MCF 10A (cell line): ENCODE measurements around the gene MAD1L1. TPM values are rescaled to one million over a fixed set of nuclear protein-coding genes. Genes with fewer than 3 reads are reported as not detected.

Experiments used
- BruUV-seq: library from RNA; stranded (reverse); fragments of 400-500 nt; replicated peaks from 2 replicates; lab custom pipeline; 2021; lab: Mats Ljungman, UMichigan
- CTCF ChIA-PET: fragments of 300-600 bp; sonication (Branson Sonifier 250); formaldehyde crosslinking; extraction: SDS; loops from one replicate; lab custom pipeline; 2021; ENCODE audit warnings: antibody characterized with exemption, inconsistent platforms; lab: Yijun Ruan, JAX
- POLR2A ChIA-PET: fragments of 300-600, 350-650 bp; sonication (Branson Sonifier 250); formaldehyde crosslinking; extraction: SDS; loops from one replicate; lab custom pipeline; 2020; ENCODE audit warnings: antibody characterized with exemption, inconsistent platforms; lab: Yijun Ruan, JAX
- DNase-seq: peaks from one replicate; pipeline ENCODE4 v3.0.0-alpha.2; 2018; ENCODE audit not compliant: unreplicated experiment
- H3K27ac Mint-ChIP-seq: one replicate; pipeline ENCODE4 v1.8.0; 2022; ENCODE audit warnings: mild to moderate bottlenecking, low read depth, mixed read lengths; ENCODE audit not compliant: unreplicated experiment
- H3K27me3 Mint-ChIP-seq: one replicate; pipeline ENCODE4 v1.8.0; 2022; ENCODE audit warnings: mixed read lengths; ENCODE audit not compliant: insufficient read depth, unreplicated experiment
- H3K36me3 Mint-ChIP-seq: one replicate; pipeline ENCODE4 v1.8.0; 2022; ENCODE audit warnings: mild to moderate bottlenecking, moderate library complexity, mixed read lengths; ENCODE audit not compliant: insufficient read depth, unreplicated experiment
- H3K4me1 Mint-ChIP-seq: one replicate; pipeline ENCODE4 v1.8.0; 2022; ENCODE audit warnings: mixed read lengths; ENCODE audit not compliant: insufficient read depth, unreplicated experiment
- H3K4me3 Mint-ChIP-seq: one replicate; pipeline ENCODE4 v1.8.0; 2022; ENCODE audit warnings: mild to moderate bottlenecking, moderate library complexity, mixed read lengths; ENCODE audit not compliant: unreplicated experiment
- H3K9me3 Mint-ChIP-seq: one replicate; pipeline ENCODE4 v1.8.0; 2022; ENCODE audit warnings: mixed read lengths; ENCODE audit not compliant: unreplicated experiment
- intact Hi-C: fragments of 100-400 bp; cut with micrococcal nuclease; formaldehyde crosslinking; loops from 2 replicates; pipeline ENCODE4 v1.14.1; 2022
- total RNA-seq: library from RNA; stranded (reverse); gene quantifications from 2 replicates; pipeline ENCODE4 v1.2.3, GENCODE V29; 2022
- TF ChIP-seq, protein P1 (sequence below): fragments of 200-600 bp; IDR thresholded peaks from one replicate; pipeline ENCODE4 v1.8.0; 2022; ENCODE audit warnings: antibody characterized with exemption, mild to moderate bottlenecking; ENCODE audit not compliant: unreplicated experiment

MAD1L1 gene
- total RNA-seq, 1 experiment from 2014 or later: 25.2 TPM

DNA sequence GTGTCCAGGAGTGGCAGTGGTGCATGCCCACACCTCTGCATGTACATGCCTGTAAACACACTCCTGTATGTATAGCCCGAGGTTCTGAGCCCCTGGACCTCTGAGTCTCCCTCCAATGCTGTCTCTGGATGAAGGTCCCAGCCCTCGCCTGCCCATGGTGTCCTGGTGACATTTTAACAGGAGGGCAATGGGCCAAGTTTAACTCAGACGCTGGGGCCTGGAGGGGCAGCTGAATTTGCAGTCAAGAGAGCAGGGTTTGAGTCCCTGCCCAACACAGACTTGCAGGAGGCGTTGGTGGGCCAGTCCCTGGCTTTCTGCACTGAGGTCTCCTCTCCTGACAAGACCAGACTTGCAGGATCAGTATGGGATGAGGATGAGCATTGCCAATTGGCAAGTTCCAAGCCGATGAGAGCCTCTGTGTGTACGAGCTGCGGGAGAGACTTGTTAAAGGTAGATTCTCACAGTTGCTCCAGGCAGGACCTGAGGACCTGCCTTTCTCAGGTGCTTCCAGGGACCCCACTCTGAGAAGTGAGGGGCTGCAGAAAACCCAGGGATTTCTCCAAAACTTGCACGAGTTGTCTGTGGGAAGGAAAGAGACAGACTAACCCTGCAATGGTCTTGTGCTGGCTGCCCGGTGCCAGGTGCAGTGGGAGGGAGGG lies 420.8 kb downstream of the MAD1L1 start:
- ChIA-PET CTCF (no interaction called here), POLR2A (no interaction called here)
- DNase-seq: peak; percentile 24
- TF ChIP-seq, protein P1, sequence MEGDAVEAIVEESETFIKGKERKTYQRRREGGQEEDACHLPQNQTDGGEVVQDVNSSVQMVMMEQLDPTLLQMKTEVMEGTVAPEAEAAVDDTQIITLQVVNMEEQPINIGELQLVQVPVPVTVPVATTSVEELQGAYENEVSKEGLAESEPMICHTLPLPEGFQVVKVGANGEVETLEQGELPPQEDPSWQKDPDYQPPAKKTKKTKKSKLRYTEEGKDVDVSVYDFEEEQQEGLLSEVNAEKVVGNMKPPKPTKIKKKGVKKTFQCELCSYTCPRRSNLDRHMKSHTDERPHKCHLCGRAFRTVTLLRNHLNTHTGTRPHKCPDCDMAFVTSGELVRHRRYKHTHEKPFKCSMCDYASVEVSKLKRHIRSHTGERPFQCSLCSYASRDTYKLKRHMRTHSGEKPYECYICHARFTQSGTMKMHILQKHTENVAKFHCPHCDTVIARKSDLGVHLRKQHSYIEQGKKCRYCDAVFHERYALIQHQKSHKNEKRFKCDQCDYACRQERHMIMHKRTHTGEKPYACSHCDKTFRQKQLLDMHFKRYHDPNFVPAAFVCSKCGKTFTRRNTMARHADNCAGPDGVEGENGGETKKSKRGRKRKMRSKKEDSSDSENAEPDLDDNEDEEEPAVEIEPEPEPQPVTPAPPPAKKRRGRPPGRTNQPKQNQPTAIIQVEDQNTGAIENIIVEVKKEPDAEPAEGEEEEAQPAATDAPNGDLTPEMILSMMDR: no peak
- Mint-ChIP-seq H3K27me3 (no peaks in the 10 kb centered on the region), H3K4me3 (no peak overlapping the region), H3K27ac (no peak overlapping the region), H3K36me3 (no peaks in the 10 kb centered on the region), H3K4me1 (no peaks in the 10 kb centered on the region), H3K9me3 (no peaks in the 10 kb centered on the region)
- no TSS peak for BruUV-seq
- intact Hi-C loops: loop anchor here (2.0 kb wide), 1 partner anchor 397 kb away; no protein-coding TSS in a partner anchor

GRCh38 chr7:1810961-1811849 lies 421.5 kb downstream of the MAD1L1 start:
- no peaks in the 10 kb centered on the region for H3K36me3 Mint-ChIP-seq
- ChIA-PET POLR2A (no interaction called here), CTCF (no interaction called here)
- BruUV-seq: no TSS peak
- H3K4me3 Mint-ChIP-seq: no peak overlapping the region
- intact Hi-C loops: no loop called here
- no peak for DNase-seq
- no peak overlapping the region for H3K27ac Mint-ChIP-seq
- no peaks in the 10 kb centered on the region for H3K27me3 Mint-ChIP-seq
- TF ChIP-seq, protein P1: no peak
- no peaks in the 10 kb centered on the region for H3K9me3 Mint-ChIP-seq
- no peaks in the 10 kb centered on the region for H3K4me1 Mint-ChIP-seq

DNA sequence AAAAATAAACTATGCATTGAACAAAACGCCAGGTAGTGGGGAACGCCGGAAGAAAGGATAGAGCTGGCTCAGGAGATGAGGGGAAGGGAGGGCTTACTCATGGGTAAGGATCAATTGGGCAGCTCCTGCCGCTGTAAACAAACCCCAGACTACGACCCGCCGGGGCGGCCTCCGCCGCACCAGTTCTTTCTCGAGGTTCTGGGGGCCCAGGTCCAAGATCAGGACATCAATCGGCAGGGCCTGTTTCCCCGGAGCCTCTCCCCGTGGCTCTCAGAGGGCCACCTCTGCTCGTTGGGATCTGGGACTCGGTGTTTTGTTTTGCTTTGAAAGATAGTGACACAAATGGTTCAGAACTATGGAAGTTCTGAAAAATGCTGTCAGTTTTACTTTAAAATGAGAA lies 422.2 kb downstream of the MAD1L1 start:
- intact Hi-C loops: no loop called here
- POLR2A ChIA-PET: no interaction called here
- Mint-ChIP-seq H3K4me1 (no peaks in the 10 kb centered on the region), H3K27me3 (no peaks in the 10 kb centered on the region), H3K9me3 (no peaks in the 10 kb centered on the region), H3K27ac (no peak overlapping the region), H3K36me3 (no peaks in the 10 kb centered on the region), H3K4me3 (no peak overlapping the region)
- DNase-seq: no peak
- BruUV-seq: no TSS peak
- CTCF ChIA-PET: no interaction called here
- TF ChIP-seq, protein P1: no peak

DNA sequence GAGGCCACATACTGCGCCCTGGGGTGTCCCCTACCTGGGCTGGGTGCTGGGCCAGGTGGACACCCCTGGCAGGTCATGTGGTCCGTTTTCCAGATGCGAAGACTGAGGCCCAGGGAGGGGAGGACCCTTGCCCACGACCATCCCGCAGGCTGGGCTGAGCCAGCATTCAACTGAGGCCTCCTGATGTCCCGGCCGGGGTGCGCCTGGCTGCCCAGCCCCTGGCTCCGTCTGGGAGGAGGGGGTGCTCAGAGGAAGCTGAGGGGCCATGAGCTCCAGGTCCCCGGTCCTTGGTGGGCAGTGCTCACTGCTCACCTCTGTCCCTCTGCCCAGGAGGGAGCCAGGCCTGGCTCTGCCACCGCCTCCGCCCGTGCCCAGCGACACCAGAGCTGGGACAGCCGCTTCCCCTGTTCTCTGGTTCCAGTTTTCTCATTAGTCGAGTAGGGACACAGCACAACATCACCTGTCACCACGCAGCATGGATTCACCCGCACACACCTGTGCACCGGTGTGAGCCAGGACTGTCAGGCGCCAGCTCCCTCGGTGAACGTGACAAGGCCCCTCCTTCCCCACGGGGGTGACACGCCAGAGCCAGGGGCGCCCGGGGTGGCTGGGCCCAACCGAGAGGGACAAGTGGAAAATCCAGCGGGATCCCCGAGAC lies 423.0 kb downstream of the MAD1L1 start:
- TF ChIP-seq, protein P1: no peak
- intact Hi-C loops: no loop called here
- no TSS peak for BruUV-seq
- no peaks in the 10 kb centered on the region for H3K27me3 Mint-ChIP-seq
- H3K36me3 Mint-ChIP-seq: no peaks in the 10 kb centered on the region
- H3K4me1 Mint-ChIP-seq: no peaks in the 10 kb centered on the region
- DNase-seq: no peak
- no peaks in the 10 kb centered on the region for H3K9me3 Mint-ChIP-seq
- no peak overlapping the region for H3K27ac Mint-ChIP-seq
- no peak overlapping the region for H3K4me3 Mint-ChIP-seq
- ChIA-PET POLR2A (no interaction called here), CTCF (interaction anchor here (0.7 kb wide), 1 partner anchor 28 kb away, joined by 3 read pairs; no protein-coding TSS in a partner anchor)
